HG03066 (cell line): ENCODE data around the gene KATNB1.
"Not testable (repeated sequence)": the region's sequence is repeated elsewhere in the genome, so short reads cannot be mapped to it uniquely, and the experiment has no call there.

Experiments used
- ATAC-seq: cut with Tn5 transposase; IDR thresholded peaks from one replicate; pipeline ENCODE4 v1.9.1; 2021; ENCODE audit warnings: low read depth; ENCODE audit not compliant: unreplicated experiment

Gene KATNB1

DNA sequence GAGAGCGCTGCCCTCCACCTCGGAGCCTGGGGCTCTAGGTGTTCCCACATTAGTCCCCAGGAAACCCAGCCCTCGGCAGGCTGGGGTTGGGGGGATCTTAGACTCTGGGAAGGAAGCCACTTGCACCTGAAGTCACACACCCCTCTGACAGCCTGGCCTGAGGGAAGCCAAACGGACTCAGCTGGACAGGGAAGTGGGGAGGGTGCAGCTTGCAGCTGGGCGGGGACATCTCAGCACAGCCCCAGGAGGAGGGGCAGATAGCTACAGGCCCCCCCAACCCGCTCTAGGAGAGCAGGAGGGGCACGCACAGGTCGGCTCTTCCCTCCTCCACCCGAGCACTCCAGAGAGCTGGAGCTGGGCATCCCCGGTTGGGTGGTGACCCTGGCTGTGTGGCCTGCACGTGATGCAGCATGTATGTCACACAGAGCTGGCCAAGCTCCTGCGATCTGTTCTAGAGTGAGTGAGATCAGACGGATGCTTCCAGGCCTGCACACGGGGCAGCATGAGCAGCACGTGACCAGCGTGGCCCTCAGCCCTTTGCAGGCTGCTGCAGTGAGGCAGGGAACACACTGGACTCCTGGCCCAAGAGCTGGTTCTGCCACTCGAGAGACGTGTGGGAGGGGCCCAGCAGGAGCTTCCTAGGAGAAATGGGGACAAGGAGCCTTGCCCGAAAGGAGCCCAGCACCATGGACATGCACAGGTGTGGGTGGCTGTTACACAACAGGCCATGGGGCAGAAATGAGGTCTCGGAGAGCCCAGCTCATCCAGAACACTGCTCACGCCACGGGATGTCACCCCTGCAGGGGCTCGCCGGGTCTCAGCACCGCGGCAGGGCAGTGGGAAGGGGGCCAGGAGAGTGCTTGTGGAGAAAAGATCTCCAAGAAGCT lies 51.3 kb downstream of the KATNB1 start:
- no peak for ATAC-seq

- ATAC-seq, result no peak
Measured at GRCh38 chr16:57787519-57787905, 51.9 kb downstream of the KATNB1 start.

GRCh38 chr16:57788252-57788841 lies 52.8 kb downstream of the KATNB1 start:
- ATAC-seq, result no peak

DNA sequence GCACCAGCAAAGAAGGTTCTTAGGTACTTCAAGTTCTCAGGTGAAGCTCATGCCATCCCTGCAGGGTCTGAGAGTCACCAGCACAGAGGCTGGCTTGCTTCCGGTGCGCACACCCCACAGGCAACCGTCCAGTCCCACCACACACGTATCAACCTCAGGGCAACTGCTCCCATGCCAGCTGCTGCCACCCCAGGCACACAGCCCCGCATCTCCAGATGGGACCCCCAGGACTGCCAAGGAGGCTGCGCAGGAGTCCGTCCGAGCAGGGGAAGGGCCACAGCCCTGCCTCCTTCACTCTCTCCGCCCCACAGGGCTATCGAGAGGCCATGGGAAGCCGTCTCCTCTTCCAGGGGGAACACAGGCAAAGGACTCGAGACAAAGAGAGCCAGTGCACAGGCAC lies 53.4 kb downstream of the KATNB1 start:
- no peak for ATAC-seq

DNA sequence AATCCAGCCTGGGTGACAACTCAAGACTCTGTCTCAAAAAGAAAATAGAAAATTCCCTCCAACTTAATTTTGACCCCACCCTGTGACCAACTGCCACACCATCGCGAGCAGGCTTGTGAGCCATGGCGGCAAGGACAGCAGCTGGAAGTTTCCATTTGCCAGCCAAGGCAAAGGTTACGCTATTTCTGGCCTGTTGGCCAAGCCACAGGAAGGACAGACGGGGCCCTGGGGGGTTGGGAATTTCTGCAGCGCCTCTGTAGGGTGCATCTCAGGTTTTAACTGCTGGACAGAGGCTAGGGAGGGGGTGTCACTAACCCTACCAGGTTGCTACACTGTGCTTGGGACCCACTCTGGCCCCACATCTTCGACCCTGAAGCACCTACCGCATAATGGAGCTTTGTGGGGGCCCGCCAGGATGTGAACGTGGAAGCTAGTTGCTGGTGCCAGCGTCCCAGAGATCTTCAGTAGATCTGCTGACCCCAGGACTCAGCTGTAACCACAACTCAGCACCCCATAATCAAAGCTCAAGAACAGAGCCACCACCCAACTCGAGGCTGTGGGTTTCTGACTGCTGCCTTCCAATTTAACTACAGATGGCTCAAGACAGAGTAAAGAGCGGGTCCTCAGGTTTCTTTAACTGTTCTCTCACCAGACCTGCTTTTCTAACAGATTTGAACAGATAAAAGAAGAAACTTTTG lies 55.8 kb downstream of the KATNB1 start:
- ATAC-seq, result no peak

GRCh38 chr16:57791893-57792461 lies 56.4 kb downstream of the KATNB1 start:
- ATAC-seq, result no peak

GRCh38 chr16:57794849-57795430 lies 59.4 kb downstream of the KATNB1 start:
- ATAC-seq, result no peak

GRCh38 chr16:57795431-57795878 lies 59.9 kb downstream of the KATNB1 start:
- ATAC-seq, result no peak

DNA sequence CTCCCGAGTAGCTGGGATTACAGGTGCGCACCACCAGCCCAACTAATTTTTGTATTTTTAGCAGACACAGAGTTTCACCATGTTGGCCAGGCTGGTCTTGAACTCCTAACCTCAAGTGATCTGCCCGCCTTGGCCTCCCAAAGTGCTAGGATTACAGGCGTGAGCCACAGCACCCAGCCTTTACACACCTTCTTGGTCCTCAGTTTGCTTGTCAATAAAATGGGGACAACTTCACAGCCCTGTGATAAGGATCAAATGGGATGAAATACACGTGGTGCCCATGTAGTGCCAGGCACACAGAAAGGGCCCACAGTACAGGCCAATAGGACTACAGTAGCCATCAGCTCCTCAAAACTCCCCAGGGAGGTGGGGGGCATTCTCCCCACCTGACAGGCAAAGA lies 60.4 kb downstream of the KATNB1 start:
- not testable (repeated sequence) for ATAC-seq

GRCh38 chr16:57797216-57797525 lies 61.6 kb downstream of the KATNB1 start:
- ATAC-seq, result no peak

DNA sequence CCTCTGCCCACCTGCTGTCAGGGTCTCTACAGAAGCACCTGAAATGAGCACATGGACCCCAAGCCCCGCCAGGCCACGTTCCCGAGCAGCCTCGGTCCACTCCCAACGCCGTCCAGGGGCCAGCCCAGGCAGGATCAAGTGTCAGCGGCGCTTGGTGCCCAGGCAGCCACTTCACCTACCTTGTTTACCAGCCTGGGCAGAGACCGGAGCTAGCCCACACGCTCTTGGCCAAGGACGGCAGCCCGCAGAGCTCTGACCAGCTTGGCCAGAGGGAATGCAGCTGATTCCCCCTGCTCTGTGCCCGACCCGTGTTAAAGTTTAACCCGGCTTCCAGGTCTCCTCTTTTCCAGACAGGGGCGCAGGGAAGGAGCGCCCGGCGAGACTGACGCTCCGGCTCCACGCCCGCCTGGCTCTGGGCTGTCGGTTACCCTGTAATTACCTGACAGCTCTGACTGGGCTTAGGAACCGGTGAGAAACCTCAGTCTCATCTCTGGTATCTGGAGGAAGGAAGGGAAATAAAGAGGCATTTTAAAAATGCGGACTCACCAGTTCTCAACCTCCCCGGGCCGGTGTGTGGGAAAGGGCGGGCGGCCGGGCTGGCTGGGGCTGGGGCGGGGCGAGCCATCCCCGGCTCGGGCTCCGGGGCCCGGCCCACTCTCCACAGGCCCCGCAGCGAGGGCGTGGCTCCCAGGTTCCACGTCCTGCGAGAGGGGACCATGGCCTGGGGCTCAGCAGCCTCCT lies 62.1 kb downstream of the KATNB1 start:
- ATAC-seq, result no peak

DNA sequence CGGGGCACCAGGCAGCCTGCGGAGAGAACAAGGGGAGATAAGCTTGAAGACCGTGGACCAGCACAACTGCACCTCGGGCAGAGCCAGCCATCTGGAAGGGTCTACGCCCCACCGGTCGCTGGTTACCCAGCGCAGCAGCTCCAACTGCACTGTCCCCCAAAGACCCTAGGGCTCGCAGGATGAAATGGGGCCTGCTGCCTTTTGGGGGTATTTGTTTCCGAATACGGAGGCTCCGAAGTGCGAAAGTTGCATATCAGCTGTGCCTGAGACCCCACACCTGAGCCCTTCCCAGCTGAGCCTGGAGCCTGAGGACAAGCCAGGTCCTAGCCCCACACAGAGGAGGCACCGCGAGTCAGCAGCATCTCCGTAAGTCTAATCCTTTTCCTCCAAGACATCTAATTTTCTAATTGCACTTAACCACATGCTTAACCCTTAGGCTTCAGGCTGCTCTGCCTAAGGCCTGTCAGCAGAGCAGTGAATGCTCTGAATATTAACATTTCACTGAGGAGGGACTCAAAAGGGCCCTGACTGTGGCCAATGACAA lies 62.8 kb downstream of the KATNB1 start:
- ATAC-seq, result no peak

DNA sequence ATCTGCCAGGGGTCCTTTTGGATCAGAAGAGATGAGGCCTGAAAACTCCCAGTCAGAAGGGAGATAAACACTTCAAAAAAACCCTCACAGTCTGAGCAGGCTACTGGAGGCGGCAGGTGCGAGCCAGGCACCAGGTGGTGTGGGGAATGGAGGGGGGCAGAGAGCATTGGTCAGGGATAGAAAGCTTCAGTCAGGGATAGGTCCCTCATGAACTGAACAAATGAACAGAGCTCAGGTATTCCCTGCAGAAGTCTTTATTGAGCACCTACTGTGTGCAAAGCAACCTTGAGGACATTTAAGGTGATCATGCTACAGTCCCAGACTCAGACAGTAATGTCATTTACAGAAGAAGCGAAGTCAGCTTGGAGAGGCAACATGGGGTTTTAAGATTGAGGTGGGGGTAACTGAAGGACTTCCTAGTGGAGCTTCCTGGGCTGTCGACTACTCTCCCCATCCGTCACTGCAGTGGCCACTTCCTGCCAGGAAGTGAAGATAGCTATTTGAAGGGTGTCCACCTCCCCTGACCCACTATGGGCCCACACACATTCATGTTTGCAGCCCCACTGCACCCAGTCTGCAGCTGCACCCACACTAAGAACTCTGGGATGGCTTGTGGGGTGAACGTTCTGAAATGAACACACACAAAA lies 63.5 kb downstream of the KATNB1 start:
- no peak for ATAC-seq

DNA sequence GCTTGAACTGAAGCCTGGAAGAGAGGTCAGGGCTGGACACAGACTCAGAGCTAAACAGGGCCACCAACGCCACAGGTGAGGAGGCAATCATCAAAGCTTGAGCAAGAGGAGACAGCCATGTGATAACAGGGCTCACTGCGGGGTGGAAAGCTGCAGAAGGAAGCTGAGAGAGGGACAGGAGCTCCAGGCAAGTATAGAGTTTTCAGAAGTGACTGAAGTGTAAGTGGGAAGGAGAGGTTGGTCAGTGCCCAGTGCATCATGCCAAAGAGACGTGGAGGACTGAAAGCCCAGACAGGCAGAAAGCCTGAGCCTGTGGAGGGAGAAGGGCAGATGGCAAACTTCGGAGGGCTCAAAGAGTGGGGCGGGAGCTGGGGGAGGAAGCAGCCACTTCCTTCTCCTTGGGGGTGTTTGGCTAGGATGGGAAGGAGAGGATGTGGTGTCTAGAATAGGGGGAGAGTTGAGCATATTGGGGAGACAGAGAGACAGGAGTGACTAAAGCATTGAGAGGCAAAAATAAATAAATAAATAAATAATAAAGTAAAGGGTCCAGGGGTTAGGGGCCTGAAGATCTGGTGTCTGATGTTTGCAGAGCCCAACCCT lies 64.1 kb downstream of the KATNB1 start:
- ATAC-seq, result no peak

DNA sequence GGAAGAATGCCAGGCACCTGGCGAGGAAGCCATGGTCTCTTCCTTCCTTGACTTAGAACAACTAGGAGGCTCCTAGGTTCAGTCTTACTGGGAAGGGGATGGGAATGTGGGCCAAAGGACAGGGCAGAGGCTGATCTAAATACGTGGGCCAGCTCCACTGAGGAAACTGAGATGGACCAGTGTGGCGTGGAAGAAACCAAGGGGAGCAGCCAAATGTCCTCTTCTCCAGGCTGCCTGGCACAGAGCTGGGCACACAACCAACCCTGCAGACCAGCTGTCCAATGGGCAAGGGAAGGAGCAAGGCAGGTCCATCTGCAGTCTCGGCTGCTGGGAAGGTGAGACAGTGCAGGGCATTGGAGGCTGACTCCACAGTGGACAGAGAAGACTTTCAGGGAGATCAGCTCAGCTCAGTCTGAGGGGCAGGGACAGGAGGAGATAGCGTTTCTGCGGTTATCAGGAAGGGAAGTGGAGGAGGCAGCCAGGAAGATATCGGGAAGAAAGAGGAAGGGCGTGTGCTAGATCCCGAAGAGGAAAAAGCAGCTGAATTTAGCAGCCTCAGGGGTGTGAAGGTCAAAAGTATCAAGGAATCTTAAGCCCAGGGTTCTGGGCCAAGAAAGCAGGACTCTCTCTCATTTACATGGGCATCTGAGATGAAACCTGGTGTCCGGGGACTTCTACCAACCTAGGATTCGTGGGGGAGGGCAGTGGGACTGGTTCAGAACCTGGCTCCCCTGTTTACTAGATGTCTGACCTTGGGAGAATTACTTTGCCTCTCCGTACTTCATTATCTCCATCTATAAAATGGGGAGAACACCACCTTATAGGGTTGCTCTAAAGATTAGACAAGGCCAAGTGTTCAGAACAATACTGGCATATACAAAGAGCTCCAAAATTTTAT lies 64.9 kb downstream of the KATNB1 start:
- ATAC-seq, result no peak

DNA sequence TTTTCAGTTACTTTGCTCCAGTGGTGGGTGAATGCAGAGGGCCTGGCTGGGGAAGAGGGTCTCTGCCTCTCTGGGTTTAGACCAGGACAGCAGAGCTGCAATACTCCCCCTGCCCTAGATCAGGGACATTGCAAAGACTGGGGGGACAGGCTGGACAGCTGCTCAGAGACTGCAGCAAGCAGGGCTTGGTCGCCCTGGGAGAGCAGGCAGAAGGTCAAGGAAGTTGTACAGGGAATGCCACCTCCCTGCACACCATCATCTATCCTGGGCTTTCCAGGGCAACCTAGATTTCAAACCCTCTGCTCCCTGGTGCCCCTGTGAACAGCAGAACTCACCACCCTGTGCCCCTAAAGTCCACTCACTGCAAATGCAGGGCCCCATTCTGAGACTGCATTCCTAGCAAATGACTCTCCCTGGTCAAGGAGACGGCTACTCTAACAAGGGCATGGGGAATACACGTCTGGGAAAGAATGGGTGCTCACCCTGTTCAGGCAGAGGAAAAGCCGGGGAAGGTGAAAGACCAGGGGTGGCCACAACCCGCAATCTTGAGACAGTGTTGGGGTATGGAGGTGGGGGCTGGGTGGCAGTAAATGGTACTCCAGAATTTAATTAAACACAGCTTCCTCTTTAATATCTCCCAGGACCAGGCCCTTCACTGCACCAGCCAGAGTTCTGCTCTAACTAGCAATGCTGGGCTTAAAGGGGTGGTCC lies 65.7 kb downstream of the KATNB1 start:
- ATAC-seq, result no peak

- ATAC-seq, result no peak
Measured at GRCh38 chr16:57801809-57802340, 66.3 kb downstream of the KATNB1 start.
